Measurements from ENCODE around the gene C10orf120.

DNA sequence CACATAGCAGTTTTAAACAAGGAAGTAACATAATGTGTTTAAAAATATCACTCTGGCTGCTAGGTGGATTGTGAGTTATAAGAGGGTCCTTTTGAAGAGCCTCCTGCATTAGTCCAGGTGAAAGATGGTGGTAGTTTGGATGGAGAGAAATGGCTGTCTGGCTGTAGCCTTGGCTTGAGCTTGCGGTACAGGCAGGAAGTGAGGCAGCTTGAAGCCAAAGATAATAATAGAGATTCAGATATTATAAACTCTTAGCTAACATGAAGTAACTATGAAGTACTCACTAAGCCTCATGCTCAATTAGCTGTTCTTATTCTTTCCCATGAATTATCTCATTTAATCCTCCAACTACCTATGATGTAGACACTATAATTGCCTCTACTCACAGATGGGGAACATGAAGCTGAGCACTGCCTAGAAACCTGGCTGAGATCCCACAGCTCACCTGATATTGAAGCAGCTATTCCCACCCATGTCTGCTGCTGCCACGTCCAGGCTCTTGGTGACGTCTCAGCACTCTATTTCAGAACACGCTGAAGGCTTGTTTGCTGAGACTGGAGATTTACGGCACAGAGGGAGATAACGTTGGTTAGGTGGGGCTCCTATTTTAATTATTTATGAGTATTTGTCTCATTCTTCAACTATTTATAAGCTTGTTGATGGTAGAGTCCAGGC is 10.4 kb downstream of the C10orf120 start:
- TF ChIP-seq POLR2A (IDR thresholded peaks at IDR 0.05) = no peak
- TF ChIP-seq CTCF (IDR thresholded peaks at IDR 0.05) = no peak
